Tibial nerve (tissue), 4 donors: ENCODE measurements around the gene ANKRD44. TPM values are rescaled to one million over a fixed set of nuclear protein-coding genes. Genes with fewer than 3 reads are reported as not detected.

Source experiments
- DNase-seq, 2 donors: peaks; one replicate each; pipeline ENCODE4 v3.0.0-alpha.2; 2019; ENCODE audit warnings: low spot score in 2 of 2
- H3K27ac ChIP-seq, 4 donors: fragments of 200-600 bp; sonication (generic) in 3 of 4; one replicate each; pipeline ENCODE4 v1.5.1; 2017 to 2019; ENCODE audit warnings: mild to moderate bottlenecking in 1 of 4
- H3K27me3 ChIP-seq, 2 donors: fragments of 200-600 bp; sonication (generic) in 1 of 2; one replicate each; pipeline versions ENCODE4 v1.5.1 to v1.6.0; 2017 to 2019
- H3K36me3 ChIP-seq, 3 donors: fragments of 200-600 bp; sonication (generic); one replicate each; pipeline ENCODE4 v1.5.1; 2018 to 2019
- H3K4me1 ChIP-seq, 4 donors: fragments of 200-600 bp; sonication (generic) in 3 of 4; one replicate each; pipeline ENCODE4 v1.5.1; 2017 to 2019
- H3K4me3 ChIP-seq, 4 donors: fragments of 200-600 bp; sonication (generic) in 3 of 4; one replicate each; pipeline ENCODE4 v1.5.1; 2017 to 2019; ENCODE audit warnings: mild to moderate bottlenecking in 1 of 4, moderate library complexity in 1 of 4
- H3K9me3 ChIP-seq, 4 donors: fragments of 200-600 bp; sonication (generic) in 3 of 4; one replicate each; pipeline ENCODE4 v1.5.1; 2017 to 2019
- CTCF ChIP-seq, 5 experiments: fragments of 200-600 bp in 3 of 5; fragments of 450-650 bp in 2 of 5; sonication (generic) in 3 of 5; IDR thresholded peaks; one replicate each; pipeline ENCODE4 v1.5.1; 2016 to 2019; ENCODE audit warnings: antibody characterized with exemption in 5 of 5, mild to moderate bottlenecking in 3 of 5, moderate library complexity in 2 of 5
- EP300 ChIP-seq, 2 donors: sonication (generic); formaldehyde crosslinking; IDR thresholded peaks; one replicate each; pipeline ENCODE4 v1.6.1; 2017; ENCODE audit warnings: antibody characterized with exemption in 2 of 2, mild to moderate bottlenecking in 1 of 2
- POLR2A ChIP-seq, 2 donors: fragments of 450-650 bp; IDR thresholded peaks; one replicate each; pipeline ENCODE4 v1.6.1; 2017; ENCODE audit warnings: antibody characterized with exemption in 2 of 2, mild to moderate bottlenecking in 2 of 2, moderate library complexity in 2 of 2
- WGBS, 2 donors: methylation state at CpG; one replicate each; pipeline ENCODE4 v1.1.5; 2018; 5-methylcytosine and 5-hydroxymethylcytosine counted together
- total RNA-seq, 4 donors: library from RNA; depleted of rRNA; stranded (reverse); fragments of >200 nt; gene quantifications; one replicate each; pipeline ENCODE4 v1.1.0, GENCODE V29; 2016

ANKRD44 gene
- total RNA-seq, 4 donors from 2014 or later, result 28.5 to 48.9 (median 41.5) TPM

GRCh38 chr2:196987649-196988364 lies 322.8 kb downstream of the ANKRD44 start:
- no peak for TF ChIP-seq POLR2A (IDR thresholded peaks at IDR 0.05)
- peak in 1 of 2 donors; percentile 79 for TF ChIP-seq EP300 (IDR thresholded peaks at IDR 0.05)
- TF ChIP-seq CTCF (IDR thresholded peaks at IDR 0.05), result no peak
- no peaks in the 10 kb centered on the region for H3K9me3 ChIP-seq
- peaks cover 0 to 25% (median 8%) of the 10 kb centered on the region in 4 donors for H3K4me1 ChIP-seq
- DNase-seq, result peak in 1 of 2 donors; percentile 31
- 3 to 4% methylated on average over 6 of the region's 6 CpGs for WGBS, 2 donors
- no peak overlapping the region for H3K4me3 ChIP-seq
- peaks cover 0 to 11% (median under 1%) of the 10 kb centered on the region in 3 donors for H3K36me3 ChIP-seq
- H3K27ac ChIP-seq, result peak overlapping the region in 3 of 4 donors; percentile 37 to 90 (median 75)
- no peaks in the 10 kb centered on the region for H3K27me3 ChIP-seq

DNA sequence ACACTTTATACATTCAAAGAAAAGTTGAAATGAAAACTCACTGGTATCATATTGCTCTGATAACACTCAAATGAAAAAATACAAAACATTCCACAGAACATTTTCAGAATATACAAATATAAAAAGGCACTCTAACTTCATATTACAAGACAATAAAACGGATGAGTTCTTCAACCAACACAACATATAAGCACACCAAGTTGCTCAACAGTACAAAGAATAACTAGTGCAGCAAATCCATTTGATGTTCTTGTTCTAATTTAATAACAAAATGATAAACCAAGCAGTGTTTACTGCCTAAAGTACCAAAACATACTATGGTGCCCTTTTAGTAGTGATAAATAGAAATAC lies 323.3 kb downstream of the ANKRD44 start:
- H3K27ac ChIP-seq, result peak overlapping the region in 2 of 4 donors; percentile 75 to 90
- H3K27me3 ChIP-seq, result no peaks in the 10 kb centered on the region
- 43 to 46% methylated on average over 1 of the region's 1 CpG for WGBS, 2 donors
- DNase-seq, result no peak
- no peak for TF ChIP-seq CTCF (IDR thresholded peaks at IDR 0.05)
- TF ChIP-seq EP300 (IDR thresholded peaks at IDR 0.05), result no peak
- no peak for TF ChIP-seq POLR2A (IDR thresholded peaks at IDR 0.05)
- no peaks in the 10 kb centered on the region for H3K9me3 ChIP-seq
- no peak overlapping the region for H3K4me3 ChIP-seq
- peaks cover 0 to 25% (median 8%) of the 10 kb centered on the region in 4 donors for H3K4me1 ChIP-seq
- peaks cover 0 to 9% (median 0%) of the 10 kb centered on the region in 3 donors for H3K36me3 ChIP-seq

- Histone ChIP-seq H3K9me3 (no peaks in the 10 kb centered on the region), H3K36me3 (peaks cover 0 to 1% (median 0%) of the 10 kb centered on the region in 3 donors), H3K27me3 (no peaks in the 10 kb centered on the region), H3K27ac (no peak overlapping the region), H3K4me3 (no peak overlapping the region), H3K4me1 (peaks cover 0 to 25% (median 8%) of the 10 kb centered on the region in 4 donors)
- WGBS, 2 donors, result 78 to 82% methylated on average over 3 of the region's 3 CpGs
- no peak for DNase-seq
- TF ChIP-seq CTCF (IDR thresholded peaks at IDR 0.05), result no peak
- no peak for TF ChIP-seq POLR2A (IDR thresholded peaks at IDR 0.05)
- TF ChIP-seq EP300 (IDR thresholded peaks at IDR 0.05), result no peak
Observed at GRCh38 chr2:196985511-196986183, 324.9 kb downstream of the ANKRD44 start.

DNA sequence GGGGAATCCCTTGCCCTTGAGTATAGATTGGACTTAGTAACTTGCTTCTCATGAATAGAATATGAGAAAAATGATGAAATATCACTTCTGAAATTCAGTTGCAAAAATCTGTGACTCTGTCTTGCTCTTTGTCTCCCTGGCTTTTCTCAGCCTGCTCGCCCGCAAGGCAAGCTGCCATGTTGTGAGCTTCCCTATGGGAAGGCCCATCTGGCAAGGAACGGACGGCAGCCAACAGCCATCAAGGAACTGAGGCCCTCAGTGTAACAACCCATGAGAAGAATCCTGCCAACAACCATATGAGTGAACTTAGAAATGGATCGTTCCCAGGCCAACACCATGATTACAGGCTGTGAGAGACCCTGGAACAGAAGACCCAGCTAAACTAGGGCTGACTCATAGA lies 325.7 kb downstream of the ANKRD44 start:
- Histone ChIP-seq H3K4me3 (no peak overlapping the region), H3K4me1 (peaks cover 0 to 25% (median 8%) of the 10 kb centered on the region in 4 donors), H3K27me3 (no peaks in the 10 kb centered on the region), H3K27ac (no peak overlapping the region), H3K9me3 (no peaks in the 10 kb centered on the region), H3K36me3 (no peaks in the 10 kb centered on the region)
- no peak for DNase-seq
- 95 to 98% methylated on average over 5 of the region's 5 CpGs for WGBS, 2 donors
- TF ChIP-seq CTCF (IDR thresholded peaks at IDR 0.05) (no peak), POLR2A (IDR thresholded peaks at IDR 0.05) (no peak), EP300 (IDR thresholded peaks at IDR 0.05) (no peak)

- H3K36me3 ChIP-seq, result no peaks in the 10 kb centered on the region
- no peak overlapping the region for H3K4me3 ChIP-seq
- DNase-seq, result no peak
- H3K27ac ChIP-seq, result no peak overlapping the region
- no peaks in the 10 kb centered on the region for H3K27me3 ChIP-seq
- no peaks in the 10 kb centered on the region for H3K9me3 ChIP-seq
- 80 to 87% methylated on average over 3 of the region's 3 CpGs for WGBS, 2 donors
- TF ChIP-seq EP300 (IDR thresholded peaks at IDR 0.05) (no peak), CTCF (IDR thresholded peaks at IDR 0.05) (no peak), POLR2A (IDR thresholded peaks at IDR 0.05) (no peak)
- peaks cover 0 to 25% (median 7%) of the 10 kb centered on the region in 4 donors for H3K4me1 ChIP-seq
Observed at GRCh38 chr2:196983934-196984333, 326.6 kb downstream of the ANKRD44 start.
